H9 (cell line): Measurements from ENCODE around the gene CACNA2D4. TPM values are rescaled to one million over a fixed set of nuclear protein-coding genes. Genes with fewer than 3 reads are reported as not detected.

ENCODE experiments used
- DNase-seq: peaks from one replicate; pipeline ENCODE4 v3.0.0-alpha.2; 2017
- H2AFZ ChIP-seq: one replicate; pipeline ENCODE4 v1.6.1; 2013; ENCODE audit warnings: mild to moderate bottlenecking, low read length, control low read depth, moderate library complexity
- H2AK5ac ChIP-seq: 2 replicates; pipeline ENCODE4 v1.6.1; 2013; ENCODE audit warnings: low read length, control low read depth, mixed read lengths; ENCODE audit not compliant: insufficient read length
- H2BK120ac ChIP-seq: one replicate; pipeline ENCODE4 v1.6.1; 2013; ENCODE audit warnings: low read depth, mild to moderate bottlenecking, low read length, control low read depth, inconsistent platforms; ENCODE audit not compliant: poor library complexity, severe bottlenecking
- H2BK12ac ChIP-seq: 2 replicates; pipeline ENCODE4 v1.6.1; 2013; ENCODE audit warnings: low read length, control low read depth, mixed read lengths, low read depth; ENCODE audit not compliant: insufficient read length
- H2BK15ac ChIP-seq: 2 replicates; pipeline ENCODE4 v1.6.1; 2013; ENCODE audit warnings: low read depth, low read length, control low read depth
- H2BK20ac ChIP-seq: one replicate; pipeline ENCODE4 v1.6.1; 2013; ENCODE audit warnings: low read depth, mild to moderate bottlenecking, low read length, control low read depth, inconsistent platforms; ENCODE audit not compliant: poor library complexity, severe bottlenecking
- H2BK5ac ChIP-seq: 2 replicates; pipeline ENCODE4 v1.6.1; 2013; ENCODE audit warnings: low read length, control low read depth, mixed read lengths; ENCODE audit not compliant: insufficient read length
- H3K14ac ChIP-seq: 2 replicates; pipeline ENCODE4 v1.6.1; 2013; ENCODE audit warnings: low read length, control low read depth; ENCODE audit not compliant: insufficient read depth
- H3K18ac ChIP-seq: 2 replicates; pipeline ENCODE4 v1.6.1; 2013; ENCODE audit warnings: low read depth, mild to moderate bottlenecking, mixed read lengths, low read length, control low read depth; ENCODE audit not compliant: insufficient read length
- H3K23ac ChIP-seq: 2 replicates; pipeline ENCODE4 v1.6.1; 2013; ENCODE audit warnings: low read length, control low read depth, mixed read lengths, low read depth; ENCODE audit not compliant: insufficient read length
- H3K23me2 ChIP-seq: 2 replicates; pipeline ENCODE4 v1.6.1; 2013; ENCODE audit warnings: low read depth, mild to moderate bottlenecking, mixed read lengths, low read length, control low read depth; ENCODE audit not compliant: insufficient read length, poor library complexity, severe bottlenecking
- H3K27ac ChIP-seq: 2 replicates; pipeline ENCODE4 v1.5.1; 2013; ENCODE audit warnings: low read length, control low read depth, mixed read lengths, low read depth; ENCODE audit not compliant: insufficient read length
- H3K27me3 ChIP-seq: 2 replicates; pipeline ENCODE4 v1.6.1; 2013; ENCODE audit warnings: low read length, control low read depth, inconsistent platforms; ENCODE audit not compliant: insufficient read depth
- H3K4ac ChIP-seq: 2 replicates; pipeline ENCODE4 v1.6.1; 2013; ENCODE audit warnings: low read depth, mild to moderate bottlenecking, control low read depth, inconsistent platforms, low read length, moderate library complexity
- H3K4me1 ChIP-seq: 2 replicates; pipeline ENCODE4 v1.6.1; 2013; ENCODE audit warnings: low read length, control low read depth, inconsistent platforms; ENCODE audit not compliant: insufficient read depth
- H3K4me2 ChIP-seq: 2 replicates; pipeline ENCODE4 v1.6.1; 2013; ENCODE audit warnings: low read length, control low read depth, mixed read lengths; ENCODE audit not compliant: insufficient read length, insufficient read depth
- H3K56ac ChIP-seq: 2 replicates; pipeline ENCODE4 v1.6.1; 2013; ENCODE audit warnings: low read depth, mild to moderate bottlenecking, mixed read lengths, low read length, control low read depth; ENCODE audit not compliant: insufficient read length
- H3K79me1 ChIP-seq: 2 replicates; pipeline ENCODE4 v1.6.1; 2013; ENCODE audit warnings: low read depth, mild to moderate bottlenecking, moderate library complexity, low read length, control low read depth, inconsistent platforms; ENCODE audit not compliant: insufficient read depth, poor library complexity, severe bottlenecking
- H3K79me2 ChIP-seq: 2 replicates; pipeline ENCODE4 v1.6.1; 2013; ENCODE audit warnings: low read length, control low read depth, inconsistent platforms; ENCODE audit not compliant: insufficient read depth
- H3K9ac ChIP-seq: 2 replicates; pipeline ENCODE4 v1.6.1; 2013; ENCODE audit warnings: low read length, control low read depth, mixed read lengths; ENCODE audit not compliant: insufficient read length; ENCODE audit errors: extremely low read depth
- H3K9me3 ChIP-seq: one replicate; pipeline ENCODE4 v1.6.1; 2013; ENCODE audit warnings: low read depth, low read length, inconsistent platforms; ENCODE audit not compliant: control insufficient read depth
- H3T11ph ChIP-seq: one replicate; pipeline ENCODE4 v1.6.1; 2013; ENCODE audit warnings: mild to moderate bottlenecking, low read length, control low read depth, inconsistent platforms
- H4K20me1 ChIP-seq: one replicate; pipeline ENCODE4 v1.6.1; 2013; ENCODE audit not compliant: control insufficient read depth, insufficient read length, insufficient read depth
- H4K5ac ChIP-seq: 2 replicates; pipeline ENCODE4 v1.6.1; 2013; ENCODE audit warnings: low read depth, mild to moderate bottlenecking, mixed read lengths, low read length, control low read depth; ENCODE audit not compliant: insufficient read length
- H4K8ac ChIP-seq: replicated peaks from 2 replicates; pipeline ENCODE4 v1.6.1; 2013; ENCODE audit warnings: low read length, control low read depth, mixed read lengths, low read depth; ENCODE audit not compliant: insufficient read length
- H4K91ac ChIP-seq: 2 replicates; pipeline ENCODE4 v1.6.1; 2013; ENCODE audit warnings: low read depth, mild to moderate bottlenecking, moderate library complexity, mixed read lengths, low read length, control low read depth; ENCODE audit not compliant: insufficient read length
- H3K27ac Mint-ChIP-seq, 3 experiments: 2 replicates in 2 of 3; 3 replicates in 1 of 3; pipeline ENCODE4 v1.8.0; 2020 to 2021; ENCODE audit warnings: mixed read lengths in 3 of 3, mild to moderate bottlenecking in 1 of 3, moderate library complexity in 1 of 3
- H3K27me3 Mint-ChIP-seq: 2 replicates; pipeline ENCODE4 v1.8.0; 2021; ENCODE audit warnings: low read depth, mild to moderate bottlenecking, moderate library complexity, mixed read lengths
- H3K36me3 Mint-ChIP-seq, 3 experiments: 2 replicates in 2 of 3; 3 replicates in 1 of 3; pipeline ENCODE4 v1.8.0; 2020 to 2021; ENCODE audit warnings: low read depth in 3 of 3, mixed read lengths in 3 of 3; ENCODE audit not compliant: insufficient read depth in 1 of 3
- H3K4me1 Mint-ChIP-seq, 2 experiments: 2 replicates each; pipeline ENCODE4 v1.8.0; 2020; ENCODE audit warnings: mixed read lengths in 2 of 2
- H3K4me3 Mint-ChIP-seq, 2 experiments: 2 replicates in 1 of 2; 3 replicates in 1 of 2; pipeline ENCODE4 v1.8.0; 2020 to 2021; ENCODE audit warnings: mild to moderate bottlenecking in 2 of 2, mixed read lengths in 2 of 2, moderate library complexity in 1 of 2
- H3K9me3 Mint-ChIP-seq, 2 experiments: 2 replicates in 1 of 2; 3 replicates in 1 of 2; pipeline ENCODE4 v1.8.0; 2020; ENCODE audit warnings: mild to moderate bottlenecking in 2 of 2, mixed read lengths in 2 of 2, moderate library complexity in 1 of 2
- CTCF ChIP-seq: fragments of 200-600 bp; sonication (generic); conservative IDR thresholded peaks from 3 replicates; pipeline ENCODE4 v1.8.0; 2021; ENCODE audit warnings: antibody characterized with exemption, mild to moderate bottlenecking
- WGBS: extraction: QIAGEN DNeasy Blood & Tissue Kit; methylation state at CpG from one replicate; pipeline ENCODE4 v1.1.7; 2013; ENCODE audit warnings: missing lambda C conversion rate, low lambda C conversion rate, mixed read lengths; ENCODE audit not compliant: insufficient read length; ENCODE audit errors: extremely low coverage; 5-methylcytosine and 5-hydroxymethylcytosine counted together
- total RNA-seq: library from RNA; stranded (reverse); gene quantifications from 2 replicates; pipeline ENCODE4 v1.2.1, GENCODE V29; 2021

The CACNA2D4 gene
- total RNA-seq, 1 experiment from 2014 or later = 0.79 TPM

GRCh38 chr12:1962051-1963020 lies 43.9 kb upstream of the CACNA2D4 start:
- no peaks in the 10 kb centered on the region; the same call in 1 of the 2 replicates for H3K27me3 ChIP-seq
- no peak overlapping the region for H4K91ac ChIP-seq
- H3K4me1 ChIP-seq = no peaks in the 10 kb centered on the region
- H3K14ac ChIP-seq = no peak overlapping the region
- H2AK5ac ChIP-seq = no peak overlapping the region
- H4K5ac ChIP-seq = no peak overlapping the region
- no peaks in the 10 kb centered on the region for H3K9me3 ChIP-seq
- no peak for DNase-seq
- H2BK120ac ChIP-seq = no peak overlapping the region
- TF ChIP-seq CTCF = no peak
- H3K4me1 Mint-ChIP-seq = peaks cover 4% of the 10 kb centered on the region in 2 experiments; a peak in 2 of 4 replicates
- peak overlapping the region in 2 of 3 experiments; percentile 26 to 66; a peak in 3 of 7 replicates for H3K27ac Mint-ChIP-seq
- no peak overlapping the region for H3K27ac ChIP-seq
- peaks cover 3% of the 10 kb centered on the region for H3K79me1 ChIP-seq
- no peaks in the 10 kb centered on the region for H3K23me2 ChIP-seq
- no peak overlapping the region for H3K4ac ChIP-seq
- H4K8ac ChIP-seq = no peak overlapping the region
- H3K36me3 Mint-ChIP-seq = peaks cover 12 to 43% (median 34%) of the 10 kb centered on the region in 3 experiments
- H2BK5ac ChIP-seq = no peak overlapping the region
- peaks cover 11 to 18% of the 10 kb centered on the region in 2 experiments for H3K9me3 Mint-ChIP-seq
- H4K20me1 ChIP-seq = no peaks in the 10 kb centered on the region
- H3K4me2 ChIP-seq = no peak overlapping the region
- H3T11ph ChIP-seq = no peak overlapping the region
- no peak overlapping the region for H3K23ac ChIP-seq
- H3K27me3 Mint-ChIP-seq = no peaks in the 10 kb centered on the region
- no peak overlapping the region for H3K18ac ChIP-seq
- WGBS = no CpG with 5 or more reads among the region's 5 CpGs
- H2BK20ac ChIP-seq = no peak overlapping the region
- no peaks in the 10 kb centered on the region for H3K79me2 ChIP-seq
- no peak overlapping the region for H3K9ac ChIP-seq
- H2BK12ac ChIP-seq = no peak overlapping the region
- no peak overlapping the region for H2AFZ ChIP-seq
- H3K4me3 Mint-ChIP-seq = no peak overlapping the region
- H3K56ac ChIP-seq = no peak overlapping the region
- no peak overlapping the region for H2BK15ac ChIP-seq
